Fibroblast of skin of back (primary cell): Measurements from ENCODE around the gene HSPB7.
"Not testable (repeated sequence)": the region's sequence is repeated elsewhere in the genome, so short reads cannot be mapped to it uniquely, and the experiment has no call there.

Experiments used
- DNase-seq: peaks from one replicate; pipeline ENCODE4 v3.0.0-alpha.2; 2013

The HSPB7 gene

GRCh38 chr1:16050328-16050727 is 32.5 kb upstream of the HSPB7 start:
- DNase-seq: no peak

DNA sequence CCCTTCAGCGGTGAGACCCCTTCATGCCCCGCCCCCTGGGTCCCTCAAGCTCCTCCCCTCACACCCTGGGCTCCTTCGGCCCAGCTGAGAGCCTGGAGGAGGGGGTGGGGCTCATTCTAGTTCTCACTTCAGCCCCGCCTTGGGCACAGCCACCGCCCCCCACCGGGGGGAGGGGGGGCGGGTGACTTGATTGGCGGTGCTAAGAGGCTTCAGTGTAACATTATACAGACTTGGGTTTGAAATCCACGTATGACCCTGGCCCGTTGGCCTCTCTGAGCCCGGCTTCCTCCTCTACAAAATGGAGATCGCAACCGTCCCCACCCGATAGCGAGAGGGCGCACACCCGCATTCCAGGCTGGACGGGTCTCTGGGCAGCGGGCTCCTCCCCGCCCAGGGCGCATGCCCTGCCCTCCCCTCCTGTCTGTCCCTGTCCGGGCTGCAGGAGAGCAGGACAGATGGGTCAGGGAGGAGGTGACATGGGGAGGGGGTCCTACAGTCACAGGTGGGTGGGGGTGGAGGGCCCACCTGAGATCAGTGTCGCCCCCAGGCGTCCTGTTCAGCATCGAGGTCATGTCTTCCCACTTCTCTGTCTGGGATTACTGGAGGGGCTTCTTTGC is 30.8 kb upstream of the HSPB7 start:
- DNase-seq: peak; percentile 48

DNA sequence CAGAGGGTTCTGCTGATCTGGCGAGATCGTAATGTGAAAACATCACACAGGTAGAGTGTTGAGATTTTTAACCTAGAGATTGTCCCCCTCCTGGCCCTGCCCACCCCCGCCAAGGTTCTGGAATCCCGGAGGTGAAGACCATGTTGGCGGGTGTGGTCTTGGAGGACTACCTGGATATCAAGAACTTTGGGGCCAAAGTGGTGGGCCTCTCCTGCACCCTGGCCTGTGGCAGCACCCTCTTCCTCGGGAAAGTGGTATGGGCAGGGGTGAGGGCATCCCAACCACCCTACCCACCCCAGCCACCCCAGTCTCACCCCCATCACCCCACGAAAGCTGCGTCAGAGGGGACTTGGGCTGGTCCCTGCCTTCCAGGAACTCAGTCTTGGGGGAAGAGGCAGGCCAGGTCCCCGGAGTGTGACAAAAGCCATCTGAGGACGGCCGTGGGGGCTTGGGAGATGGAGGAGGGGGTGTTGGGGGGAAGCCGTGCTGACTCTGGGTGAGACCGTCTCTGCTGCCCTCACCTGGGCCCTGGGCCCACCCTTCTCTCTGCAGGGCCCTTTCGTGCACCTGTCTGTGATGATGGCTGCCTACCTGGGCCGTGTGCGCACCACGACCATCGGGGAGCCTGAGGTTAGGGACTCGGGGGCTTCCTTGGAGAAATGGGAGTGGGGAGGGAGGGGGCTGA is 30.1 kb upstream of the HSPB7 start:
- DNase-seq: no peak

GRCh38 chr1:16046842-16047241 is 29.0 kb upstream of the HSPB7 start:
- DNase-seq: peak; percentile 38

GRCh38 chr1:16043950-16044349 is 26.1 kb upstream of the HSPB7 start:
- no peak for DNase-seq

DNA sequence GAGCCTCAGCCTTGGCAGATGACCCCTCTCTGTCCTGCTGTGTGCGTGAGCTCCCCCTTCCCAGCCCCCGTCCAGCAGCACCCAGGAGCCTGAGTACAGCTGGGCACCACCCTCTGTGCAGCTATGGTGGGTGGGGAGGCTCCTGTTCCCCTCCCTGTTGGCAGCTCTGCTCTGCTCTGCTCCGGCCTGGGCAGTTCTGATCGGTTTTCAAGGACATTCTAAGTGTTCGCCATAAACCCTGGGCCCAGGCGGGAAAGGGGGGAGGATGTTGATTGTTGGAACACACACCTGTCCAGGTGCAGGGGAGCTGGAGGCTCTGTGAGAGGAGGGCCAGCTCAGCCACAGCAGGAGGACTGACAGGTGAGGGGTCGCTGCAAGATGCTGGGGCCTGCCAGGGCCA is 25.7 kb upstream of the HSPB7 start, which contains the start of gene CLCNKB:
TSS of gene CLCNKB (plus strand) at position 262 of the 400 bp plus-strand sequence. CDS start 711 bp downstream, outside the sequence.
- DNase-seq: no peak

- DNase-seq: not testable (repeated sequence)
Observed at GRCh38 chr1:16042654-16043053, 24.8 kb upstream of the HSPB7 start.

DNA sequence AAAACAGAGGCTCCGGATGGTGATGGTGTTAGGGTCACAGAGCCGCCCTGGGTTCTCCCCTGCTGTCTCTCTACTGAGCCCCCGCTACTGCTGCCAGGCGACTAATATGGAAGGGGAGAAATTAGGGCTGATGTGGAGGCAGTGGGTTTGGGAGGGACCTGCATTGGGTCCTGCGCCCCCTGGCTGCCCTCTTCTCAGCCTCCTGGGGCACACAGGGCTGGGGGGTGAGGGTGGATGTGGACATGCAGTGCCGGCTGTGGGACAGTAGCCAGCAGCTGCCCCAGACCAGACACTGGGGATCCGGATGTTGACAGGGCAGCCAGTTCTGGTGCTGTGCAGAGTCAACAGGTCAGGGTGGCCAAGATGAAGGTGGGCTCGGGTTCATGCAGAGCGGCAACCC is 24.3 kb upstream of the HSPB7 start:
- no peak for DNase-seq

GRCh38 chr1:16041200-16041599 is 23.4 kb upstream of the HSPB7 start:
- DNase-seq: no peak

DNA sequence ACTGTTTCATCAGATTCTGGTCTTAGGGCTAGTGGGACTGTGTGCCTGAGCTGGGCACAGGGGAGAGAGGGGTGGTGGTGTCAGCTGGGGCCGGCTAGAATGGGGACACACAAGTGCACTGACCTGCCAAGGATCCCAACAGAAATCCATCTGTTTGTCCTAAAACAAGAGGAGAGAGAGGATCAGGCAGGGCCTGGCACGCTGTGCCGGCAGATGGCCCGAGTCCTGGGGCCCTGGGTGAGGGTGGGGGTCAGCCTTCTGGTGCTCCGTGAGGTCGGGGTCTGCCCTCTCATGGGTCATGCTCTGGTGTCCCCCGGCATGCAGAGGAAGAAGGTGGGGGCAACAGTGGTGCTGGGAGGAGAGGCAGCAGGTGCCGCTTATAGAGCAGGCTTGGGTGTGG is 22.0 kb upstream of the HSPB7 start:
- DNase-seq: not testable (repeated sequence)

DNA sequence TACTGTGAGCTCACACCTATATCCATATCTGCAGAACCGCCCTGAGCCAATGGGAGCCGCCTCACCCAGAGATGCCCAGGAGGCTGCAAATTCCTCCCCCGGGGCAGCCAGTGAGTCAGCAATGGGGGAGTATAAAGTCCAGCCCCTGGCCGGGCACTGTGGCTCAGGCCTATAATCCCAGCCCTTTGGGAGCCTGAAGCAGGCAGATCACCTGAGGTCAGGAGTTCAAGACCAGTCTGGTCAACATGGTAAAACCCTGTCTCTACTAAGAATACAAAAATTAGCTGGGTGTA is 20.7 kb upstream of the HSPB7 start:
- no peak for DNase-seq

DNA sequence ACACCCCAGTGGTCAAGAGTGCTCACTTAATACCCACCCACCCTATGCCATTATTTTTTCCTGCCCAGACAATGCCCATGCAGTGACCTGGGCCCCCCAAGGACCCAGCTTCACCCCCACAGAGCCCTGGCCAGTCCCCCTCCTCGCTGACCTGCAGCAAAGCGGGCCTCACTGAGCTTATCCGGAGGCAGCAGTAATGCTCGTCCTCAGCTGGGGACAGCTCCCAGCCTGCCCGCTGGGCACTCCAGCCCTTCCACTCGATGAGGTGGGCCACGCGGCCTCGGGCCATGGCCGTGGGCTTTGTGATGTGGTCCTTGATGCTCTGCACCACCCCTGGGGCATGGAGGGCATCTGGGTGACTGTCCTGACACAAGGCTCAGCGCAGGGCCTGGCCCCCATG is 18.6 kb upstream of the HSPB7 start:
- DNase-seq: not testable (repeated sequence)

- DNase-seq: not testable (repeated sequence)
Observed at GRCh38 chr1:16033103-16033632, 15.3 kb upstream of the HSPB7 start.

DNA sequence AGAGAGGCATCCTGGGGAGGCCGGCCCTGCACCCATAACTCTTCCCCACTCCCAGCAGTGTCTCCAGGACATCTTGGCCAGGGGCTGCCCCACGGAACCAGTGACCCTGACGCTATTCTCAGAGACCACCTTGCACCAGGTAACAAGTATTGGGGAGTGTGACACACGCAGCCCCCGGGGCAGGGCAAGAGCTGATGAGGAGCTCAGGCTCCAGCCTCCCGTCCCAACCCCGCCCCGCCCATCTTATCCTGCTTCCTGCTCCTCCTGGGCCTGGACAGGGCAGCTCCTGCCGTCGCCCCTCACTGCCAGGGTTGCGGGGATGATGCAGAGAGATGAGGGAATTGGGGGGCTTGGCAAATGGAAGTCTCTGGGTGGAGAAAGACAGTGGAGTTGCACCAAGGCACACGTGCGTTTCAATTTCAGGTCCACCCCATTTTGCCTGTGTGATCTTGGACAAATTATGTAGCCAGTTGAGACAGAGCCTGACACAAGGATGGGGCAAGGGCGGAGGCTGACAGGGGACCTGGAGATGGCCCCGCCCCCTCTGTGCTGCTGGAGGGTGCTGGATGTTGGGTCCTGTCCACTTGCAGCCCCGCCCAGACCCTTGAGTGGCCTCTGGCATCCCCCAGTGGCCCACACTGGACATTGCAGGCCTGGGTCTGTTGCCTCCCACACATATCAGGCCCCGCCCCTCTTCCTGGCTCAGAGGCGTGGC is 14.7 kb upstream of the HSPB7 start:
- peak; percentile 85 for DNase-seq

DNA sequence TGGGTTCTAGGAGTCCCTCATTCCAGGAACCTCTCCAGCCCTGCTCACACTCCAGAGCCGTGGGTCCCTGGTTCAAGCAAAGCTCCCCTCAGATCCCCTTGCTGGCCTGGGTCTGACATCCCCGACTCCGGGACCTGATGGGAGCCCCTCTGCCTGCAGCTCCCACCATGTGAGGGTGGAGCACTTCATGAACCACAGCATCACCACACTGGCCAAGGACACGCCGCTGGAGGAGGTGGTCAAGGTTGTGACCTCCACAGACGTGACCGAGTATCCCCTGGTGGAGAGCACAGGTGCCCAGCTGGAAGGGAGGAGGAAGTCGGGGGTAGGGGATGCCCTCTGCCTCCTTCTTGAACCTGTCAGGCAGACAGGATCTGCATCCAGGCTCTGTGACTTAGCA is 13.7 kb upstream of the HSPB7 start:
- no peak for DNase-seq

DNA sequence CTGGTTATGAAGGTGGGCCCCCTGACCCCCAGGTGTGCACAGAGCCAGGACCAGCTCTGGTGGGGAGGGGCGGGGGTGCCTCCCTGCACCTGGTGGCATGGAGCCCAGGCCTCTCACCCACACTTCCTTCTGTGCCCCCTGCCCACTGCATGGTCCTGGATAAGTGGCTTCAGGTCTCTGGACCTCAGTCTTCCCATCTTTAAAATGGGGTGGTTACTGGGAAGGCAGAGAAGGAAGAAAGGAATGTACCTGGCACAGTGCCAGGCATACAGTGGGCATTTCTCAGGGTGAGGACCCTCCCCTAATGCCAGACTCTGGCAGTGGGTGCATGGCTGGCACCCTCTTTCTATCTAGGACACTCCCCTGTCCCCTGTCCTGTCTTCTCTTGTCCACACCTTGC is 11.4 kb upstream of the HSPB7 start:
- no peak for DNase-seq

GRCh38 chr1:16029003-16029268 is 11.1 kb upstream of the HSPB7 start:
- not testable (repeated sequence) for DNase-seq

GRCh38 chr1:16028237-16029002 is 10.6 kb upstream of the HSPB7 start:
- DNase-seq: no peak

- no peak for DNase-seq
Observed at GRCh38 chr1:16026723-16027484, 9.1 kb upstream of the HSPB7 start.

DNA sequence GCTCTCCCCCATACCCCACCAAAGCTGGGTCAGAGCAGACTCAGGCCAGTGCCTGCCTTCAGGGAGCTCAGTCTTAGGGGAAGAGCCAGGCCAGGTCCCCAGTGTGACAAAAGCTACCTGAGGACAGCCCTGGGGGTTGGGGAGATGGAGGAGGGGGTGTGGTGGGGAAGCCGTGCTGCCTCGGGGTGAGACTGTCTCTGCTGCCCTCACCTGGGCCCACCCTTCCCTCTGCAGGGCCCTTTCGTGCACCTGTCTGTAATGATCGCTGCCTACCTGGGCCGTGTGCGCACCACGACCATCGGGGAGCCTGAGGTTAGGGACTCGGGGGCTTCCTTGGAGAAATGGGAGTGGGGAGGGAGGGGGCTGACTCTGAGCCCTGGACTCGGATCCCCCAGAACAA is 8.5 kb upstream of the HSPB7 start:
- not testable (repeated sequence) for DNase-seq

- no peak for DNase-seq
Observed at GRCh38 chr1:16023050-16023653, 5.3 kb upstream of the HSPB7 start.

DNA sequence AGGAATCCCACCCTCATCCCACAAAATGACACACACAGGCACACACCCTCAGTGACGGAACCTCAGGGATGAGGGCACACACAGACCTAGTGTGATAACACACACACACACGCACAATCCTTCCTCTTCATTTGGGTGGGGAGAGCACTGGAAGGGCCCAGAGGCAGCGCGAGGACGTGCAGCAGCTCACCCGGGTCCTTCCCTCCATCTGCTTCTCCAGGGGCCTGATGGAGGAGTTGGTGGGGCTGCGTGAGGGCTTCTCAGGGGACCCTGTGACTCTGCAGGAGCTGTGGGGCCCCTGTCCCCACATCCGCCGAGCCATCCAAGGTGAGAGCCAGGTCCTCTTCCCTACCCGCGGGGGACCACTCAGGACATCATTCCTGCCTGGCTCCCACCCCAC is 4.5 kb upstream of the HSPB7 start:
- DNase-seq: no peak
